ENCODE data around the gene CLCA2.
A peak's percentile ranks its signal among the peaks of the same experiment; 100 is the strongest.

CLCA2 gene

DNA sequence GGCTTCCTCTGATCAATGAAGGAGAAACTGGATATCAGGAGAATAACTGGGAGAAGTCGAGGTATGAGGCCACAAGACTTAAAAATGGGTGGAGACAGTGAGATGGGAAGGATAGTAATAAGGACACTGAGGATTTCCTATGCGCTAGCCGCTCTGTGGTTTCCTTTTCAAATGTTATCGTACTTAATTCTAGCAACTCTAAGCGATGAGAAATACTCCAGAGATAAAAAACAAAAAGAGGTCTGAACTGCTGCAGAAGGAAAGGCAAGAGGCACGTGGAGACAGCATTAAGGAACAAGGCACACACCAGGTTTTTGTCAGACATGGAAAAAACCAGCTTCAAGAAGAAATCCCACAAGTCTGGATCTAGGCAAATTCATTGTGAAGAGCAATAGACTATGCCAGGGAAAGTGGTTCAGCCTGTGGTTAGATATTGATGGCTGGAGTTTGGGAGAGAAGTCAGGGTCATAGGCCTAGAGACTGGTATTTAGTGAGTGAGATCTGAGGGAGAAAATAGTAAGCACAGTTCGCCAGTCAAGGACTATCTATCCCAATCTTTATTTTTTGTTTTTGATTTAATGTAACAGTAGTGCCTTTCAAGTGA is 5.3 kb downstream of the CLCA2 start:
- DNase-seq, result no peak

GRCh38 chr1:86429835-86430234 is 5.9 kb downstream of the CLCA2 start:
- no peak for DNase-seq

GRCh38 chr1:86430376-86430775 is 6.4 kb downstream of the CLCA2 start:
- no peak for DNase-seq

- DNase-seq, result no peak
Observed at GRCh38 chr1:86434059-86434458, 10.1 kb downstream of the CLCA2 start.

DNA sequence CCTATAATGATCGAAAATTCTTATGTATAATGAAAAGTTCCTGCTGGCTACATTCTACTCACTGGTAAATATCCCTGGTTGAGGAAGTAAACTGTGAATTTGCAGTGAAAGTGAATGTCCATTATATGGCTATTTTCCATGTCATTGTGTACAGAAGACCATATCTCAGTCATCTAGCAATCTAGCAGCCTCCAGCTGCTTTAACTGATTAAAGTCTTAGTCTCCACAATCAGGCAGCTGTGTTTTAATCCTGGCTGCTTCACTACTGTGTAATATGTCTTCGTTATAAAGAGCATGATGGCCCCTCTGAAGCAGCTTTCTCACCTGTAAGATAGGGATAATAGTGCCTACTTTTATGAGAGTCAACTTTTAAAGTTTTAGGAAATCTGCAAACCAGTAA is 11.4 kb downstream of the CLCA2 start:
- DNase-seq, result no peak

- no peak for DNase-seq
Observed at GRCh38 chr1:86436041-86436440, 12.1 kb downstream of the CLCA2 start.

- DNase-seq, result no peak
Observed at GRCh38 chr1:86441581-86441980, 17.6 kb downstream of the CLCA2 start.

- DNase-seq, result no peak
Observed at GRCh38 chr1:86441997-86442396, 18.0 kb downstream of the CLCA2 start.

DNA sequence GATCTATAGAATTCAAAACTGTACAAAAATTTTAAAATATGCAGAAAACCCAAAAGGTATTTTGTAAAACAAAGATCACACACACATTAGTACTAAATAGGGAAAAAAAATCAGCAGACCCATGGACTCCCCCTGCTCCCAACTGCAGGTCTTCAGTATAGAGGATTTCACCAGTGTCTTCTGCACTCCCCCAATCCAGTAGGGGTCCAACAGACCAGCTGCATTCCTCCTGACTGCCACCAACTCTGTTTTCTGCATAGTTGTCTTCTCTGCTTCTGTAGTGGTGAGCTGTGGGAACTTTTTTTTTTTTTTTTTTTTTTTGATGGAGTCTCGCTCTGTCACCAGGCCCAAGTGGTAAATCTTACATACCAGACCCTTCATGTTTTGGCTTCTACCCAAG is 21.9 kb downstream of the CLCA2 start:
- no peak for DNase-seq

DNA sequence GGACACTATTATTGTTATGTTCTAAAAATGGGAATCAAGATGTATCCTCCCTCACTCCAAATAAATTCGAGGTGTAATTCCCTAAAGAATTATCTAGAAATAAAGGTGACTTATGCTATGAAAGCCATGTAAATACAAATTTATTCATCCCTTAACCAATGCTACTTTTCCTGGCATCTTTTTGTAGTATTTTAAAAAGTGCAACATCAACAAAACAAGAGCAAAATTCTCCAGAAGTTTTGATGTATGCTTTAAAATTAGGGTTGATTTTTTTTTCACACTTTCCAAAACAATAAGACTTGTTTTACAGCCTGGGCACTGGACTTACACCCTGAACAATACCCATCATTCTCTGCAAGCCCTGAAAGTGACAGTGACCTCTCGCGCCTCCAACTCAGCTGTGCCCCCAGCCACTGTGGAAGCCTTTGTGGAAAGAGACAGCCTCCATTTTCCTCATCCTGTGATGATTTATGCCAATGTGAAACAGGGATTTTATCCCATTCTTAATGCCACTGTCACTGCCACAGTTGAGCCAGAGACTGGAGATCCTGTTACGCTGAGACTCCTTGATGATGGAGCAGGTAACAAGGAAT is 23.3 kb downstream of the CLCA2 start:
- DNase-seq, result peak in 45 of 56 donors; percentile 5 to 74 (median 38)

DNA sequence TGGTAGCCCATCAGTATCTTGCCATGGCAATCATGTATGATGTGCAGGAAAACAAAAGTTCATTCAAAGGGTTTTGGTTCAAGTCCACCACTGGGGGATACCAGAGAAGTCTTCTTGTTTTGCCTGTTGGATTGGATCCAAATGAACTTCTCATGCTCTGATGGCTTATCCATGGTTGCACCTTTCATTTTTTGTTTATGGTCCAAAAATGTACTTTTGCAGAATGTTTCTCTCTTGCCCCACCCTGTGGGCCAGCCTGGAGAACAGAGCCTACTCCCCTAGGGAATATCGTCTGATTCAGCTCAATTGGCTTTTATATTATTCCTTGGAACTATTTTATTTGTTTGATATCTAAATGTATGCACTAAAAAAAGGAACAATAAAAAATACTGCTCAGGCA is 24.7 kb downstream of the CLCA2 start:
- DNase-seq, result no peak

DNA sequence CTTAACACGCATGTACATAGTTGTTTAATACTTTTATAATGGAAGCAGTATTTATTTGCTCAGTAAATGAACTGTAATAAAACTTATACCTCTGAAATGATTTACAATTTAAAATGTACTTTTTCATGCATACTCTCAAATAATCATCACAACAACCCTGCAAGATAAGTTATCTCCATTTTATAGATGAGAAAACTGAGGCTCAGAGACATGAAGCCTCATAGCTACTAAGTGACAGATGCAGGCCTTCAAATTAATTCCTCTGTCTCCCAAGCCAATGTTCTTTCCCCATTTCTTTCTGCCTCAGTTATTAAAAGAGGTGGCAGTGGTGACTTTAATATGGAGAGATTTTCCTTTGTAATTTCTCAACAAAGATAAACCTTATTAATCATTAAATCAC is 25.1 kb downstream of the CLCA2 start:
- no peak for DNase-seq

DNA sequence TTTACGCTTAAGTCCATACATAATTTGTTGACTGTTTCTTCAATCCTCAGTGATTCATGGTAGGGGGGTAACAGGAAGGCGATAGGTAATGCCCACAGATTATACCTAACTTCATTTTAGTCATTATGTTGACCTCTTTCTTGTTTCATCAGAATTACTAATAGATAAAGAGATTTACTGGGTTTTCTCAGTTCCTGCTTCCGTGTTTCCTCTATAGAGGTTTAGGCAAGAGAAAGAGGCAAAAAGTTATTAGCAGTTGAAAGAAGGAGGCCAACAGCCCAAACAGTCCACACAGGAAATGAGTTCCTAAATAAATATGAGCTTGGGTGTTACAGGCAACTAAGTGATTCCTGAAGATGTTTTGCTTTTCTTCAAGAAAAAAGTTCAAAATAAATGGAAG is 26.9 kb downstream of the CLCA2 start:
- no peak for DNase-seq

DNA sequence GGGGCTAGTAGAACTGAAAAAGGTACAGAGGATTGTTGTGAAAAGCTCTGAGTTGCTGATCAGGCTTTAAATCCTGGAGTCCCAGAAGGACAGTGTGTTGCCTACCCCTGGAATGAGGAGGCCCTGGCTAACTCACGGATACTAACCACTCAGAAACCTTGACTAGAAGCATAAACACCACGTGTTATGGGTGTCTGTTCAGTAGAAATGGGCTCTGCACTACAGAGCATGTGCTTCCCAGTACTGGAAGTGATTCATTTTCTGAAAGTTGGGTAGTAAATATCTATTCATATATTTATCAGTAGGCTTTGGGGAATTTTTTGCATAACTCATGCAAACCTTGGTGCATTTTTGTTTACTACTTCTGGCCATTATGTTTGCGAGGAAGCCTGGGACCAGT is 29.7 kb downstream of the CLCA2 start:
- DNase-seq, result no peak

- no peak for DNase-seq
Observed at GRCh38 chr1:86455073-86455472, 31.1 kb downstream of the CLCA2 start.

DNA sequence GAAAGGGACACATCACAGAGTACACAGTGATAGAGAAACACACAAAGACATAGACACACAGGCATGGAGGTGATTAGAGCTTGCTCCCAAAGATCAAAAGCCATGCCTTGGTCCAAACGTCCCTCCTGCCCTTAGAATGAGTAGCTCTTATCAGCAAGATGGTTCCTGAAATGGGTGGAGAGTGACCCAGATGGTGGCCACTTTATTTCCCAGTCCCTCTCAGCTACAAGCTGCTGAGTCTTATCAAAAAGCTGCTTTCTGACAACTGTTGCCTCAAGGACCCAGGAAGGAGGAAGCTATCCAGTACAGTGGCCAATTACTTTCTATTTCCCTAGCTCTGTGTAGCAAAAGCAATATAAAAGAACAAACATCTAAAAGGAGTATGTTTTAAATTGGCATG is 37.0 kb downstream of the CLCA2 start:
- DNase-seq, result no peak

DNA sequence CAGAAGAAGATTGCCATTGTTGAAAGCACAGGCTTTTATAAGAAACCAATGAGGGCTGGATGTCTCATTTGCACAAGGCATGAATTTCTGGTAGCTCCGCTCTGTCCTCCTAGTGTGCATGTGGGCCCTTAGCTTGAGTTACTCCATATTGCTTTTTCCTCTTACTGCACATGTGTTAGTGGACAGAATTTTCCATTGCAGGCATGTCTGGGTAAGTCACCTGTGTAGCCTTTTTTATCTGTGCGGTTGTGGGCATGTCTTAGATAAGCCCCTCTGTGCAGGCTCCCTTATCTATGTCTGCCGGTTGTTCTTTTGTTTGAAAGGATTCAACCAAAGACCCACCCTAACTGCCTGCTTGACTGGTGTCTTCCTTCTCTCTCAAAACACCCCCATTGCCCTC is 37.5 kb downstream of the CLCA2 start:
- DNase-seq, result no peak

GRCh38 chr1:86464819-86465218 is 40.8 kb downstream of the CLCA2 start:
- DNase-seq, result no peak

DNA sequence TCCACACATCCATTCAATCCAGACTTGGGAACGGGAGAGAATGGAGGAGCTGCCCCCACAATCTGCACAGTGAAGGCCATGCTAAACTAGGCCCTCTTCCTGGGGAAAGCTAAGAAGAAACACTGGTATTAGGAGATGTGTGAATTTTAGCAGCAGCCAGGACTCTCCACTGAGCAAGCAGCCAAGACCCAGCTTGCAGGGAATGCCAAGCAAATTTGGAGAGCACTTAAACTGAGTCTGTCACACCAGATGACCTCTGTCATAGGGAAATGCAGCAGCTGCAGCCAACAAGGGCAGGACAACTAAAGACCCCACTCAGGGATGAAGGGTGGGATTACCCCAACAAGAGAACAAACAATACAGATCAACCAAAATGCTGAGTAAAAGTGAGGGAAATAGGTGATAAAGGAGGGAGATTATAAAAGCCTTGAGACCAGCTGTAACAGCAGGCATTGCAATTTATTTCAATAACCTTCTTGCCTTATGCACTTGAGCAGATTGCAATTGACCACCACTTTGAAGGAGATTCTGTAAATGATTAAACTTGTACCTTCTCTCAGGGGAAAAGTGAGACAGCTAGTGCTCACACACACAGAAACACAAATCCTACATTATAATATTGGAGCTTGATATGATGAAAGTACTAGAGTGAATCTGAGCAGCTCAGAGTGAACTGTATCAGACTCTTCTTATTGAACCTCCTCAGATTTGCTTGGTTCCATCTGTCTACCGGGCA is 42.3 kb downstream of the CLCA2 start:
- no peak for DNase-seq

DNA sequence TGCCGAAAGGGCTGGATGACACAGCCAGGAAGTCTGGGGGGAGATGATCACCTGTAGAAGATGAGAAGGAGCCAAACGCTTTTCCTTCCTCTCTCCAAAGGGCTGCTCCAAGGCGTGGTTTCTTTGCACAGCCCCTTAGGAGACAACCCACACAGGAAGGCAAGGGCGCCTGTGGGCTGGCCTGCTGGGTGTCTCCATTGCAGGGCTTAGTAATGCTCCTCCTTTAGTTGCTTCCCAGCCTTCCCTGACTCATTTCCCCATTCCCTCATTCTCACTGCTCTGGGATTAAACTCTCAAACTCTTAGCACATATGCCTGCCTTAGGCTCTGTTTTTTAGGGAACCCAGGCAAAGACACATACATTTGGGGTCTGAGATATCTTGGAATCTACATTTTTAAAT is 43.0 kb downstream of the CLCA2 start:
- no peak for DNase-seq

DNA sequence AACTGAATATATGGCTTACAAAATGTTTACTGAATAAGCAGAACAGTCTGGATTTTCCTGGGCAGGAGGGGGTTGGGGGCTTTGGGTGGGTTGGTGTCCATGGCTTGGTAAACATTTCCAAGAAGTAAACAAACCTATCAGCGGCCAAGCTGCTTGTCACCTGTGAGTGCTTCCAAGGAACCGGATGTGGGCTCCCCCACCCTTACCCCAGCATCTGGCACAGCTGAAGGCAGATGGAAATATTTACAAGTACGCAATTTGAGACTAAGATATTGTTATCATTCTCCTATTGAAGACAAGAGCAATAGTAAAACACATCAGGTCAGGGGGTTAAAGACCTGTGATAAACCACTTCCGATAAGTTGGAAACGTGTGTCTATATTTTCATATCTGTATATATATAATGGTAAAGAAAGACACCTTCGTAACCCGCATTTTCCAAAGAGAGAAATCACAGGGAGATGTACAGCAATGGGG is 44.6 kb downstream of the CLCA2 start, which contains the start of gene CLCA1:
CLCA1 (plus strand) TSS at position 427 of the 477 bp plus-strand sequence; CDS start at position 472, 45 bp downstream.
- DNase-seq, result no peak

DNA sequence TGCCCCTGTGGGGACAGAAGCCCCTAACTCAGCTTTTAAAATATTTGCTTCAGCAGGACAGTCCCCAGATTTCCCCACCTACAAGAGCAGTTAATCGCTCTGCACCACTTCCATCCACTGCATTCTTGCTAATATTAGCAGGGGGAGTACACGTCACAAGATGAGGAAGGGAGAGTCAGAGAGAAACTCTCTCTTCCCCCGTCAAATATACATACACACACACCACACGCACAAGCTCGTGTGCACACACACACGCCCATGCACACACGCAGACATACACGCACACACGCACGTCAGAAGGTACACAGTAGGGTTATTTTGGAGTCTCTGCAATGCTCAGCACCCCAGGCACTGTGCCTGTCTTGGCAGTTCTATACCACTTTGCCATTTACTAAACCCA is 46.9 kb downstream of the CLCA2 start:
- DNase-seq, result peak in 1 of 56 donors; percentile 21

GRCh38 chr1:86471291-86471690 is 47.3 kb downstream of the CLCA2 start:
- no peak for DNase-seq

Measured in nucleus accumbens (tissue), 56 donors.